Measurements from ENCODE around the gene PIK3C2A. TPM values are rescaled to one million over a fixed set of nuclear protein-coding genes. Genes with fewer than 3 reads are reported as not detected.
"Not testable (repeated sequence)": the region's sequence is repeated elsewhere in the genome, so short reads cannot be mapped to it uniquely, and the experiment has no call there.

The PIK3C2A gene
- total RNA-seq, 4 donors from 2014 or later = 31.0 to 63.4 (median 43.2) TPM

DNA sequence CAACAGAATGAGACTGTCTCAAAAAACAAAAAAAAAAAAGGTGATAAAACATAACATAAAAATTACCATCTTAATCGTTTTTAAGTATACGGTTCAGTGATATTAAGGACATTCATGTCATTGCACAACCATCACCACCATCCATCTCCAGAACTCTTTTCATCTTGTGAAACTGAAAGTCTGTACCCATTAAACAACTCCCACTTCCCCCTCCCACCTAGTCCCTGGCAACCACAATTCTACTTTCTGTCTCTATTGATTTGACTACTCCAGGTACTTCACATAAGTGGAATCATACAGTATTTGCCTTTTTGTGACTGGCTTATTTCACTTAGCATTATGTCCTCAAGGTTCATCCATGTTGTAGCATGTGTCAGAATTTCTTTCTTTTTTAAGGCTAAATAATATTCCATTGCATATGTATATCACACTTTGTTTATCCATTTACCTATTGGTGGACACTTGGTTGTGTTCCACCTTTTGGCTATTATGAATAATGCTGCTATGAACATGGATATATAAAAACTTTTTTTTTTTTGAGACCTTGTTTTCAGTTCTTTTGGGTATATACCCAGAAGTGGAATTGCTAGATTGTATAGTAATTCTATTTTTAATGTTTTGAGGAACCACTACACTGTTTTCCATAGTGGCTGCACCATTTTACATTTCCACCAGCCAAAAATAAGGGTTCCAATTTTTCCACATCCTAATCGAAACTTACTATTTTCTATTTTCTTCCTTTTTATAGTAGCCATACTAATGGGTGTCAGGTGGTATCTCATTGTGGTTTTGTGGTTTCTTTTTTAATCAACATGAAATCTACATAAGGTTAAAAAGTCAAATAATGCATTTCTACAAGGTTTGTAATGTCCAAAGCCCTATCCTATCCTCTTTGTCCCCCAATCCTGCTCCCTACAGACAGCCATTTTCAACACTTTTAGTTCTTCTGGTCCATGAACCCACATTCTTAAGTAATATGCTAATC lies 23.4 kb upstream of the PIK3C2A start:
- TF ChIP-seq, protein P1, sequence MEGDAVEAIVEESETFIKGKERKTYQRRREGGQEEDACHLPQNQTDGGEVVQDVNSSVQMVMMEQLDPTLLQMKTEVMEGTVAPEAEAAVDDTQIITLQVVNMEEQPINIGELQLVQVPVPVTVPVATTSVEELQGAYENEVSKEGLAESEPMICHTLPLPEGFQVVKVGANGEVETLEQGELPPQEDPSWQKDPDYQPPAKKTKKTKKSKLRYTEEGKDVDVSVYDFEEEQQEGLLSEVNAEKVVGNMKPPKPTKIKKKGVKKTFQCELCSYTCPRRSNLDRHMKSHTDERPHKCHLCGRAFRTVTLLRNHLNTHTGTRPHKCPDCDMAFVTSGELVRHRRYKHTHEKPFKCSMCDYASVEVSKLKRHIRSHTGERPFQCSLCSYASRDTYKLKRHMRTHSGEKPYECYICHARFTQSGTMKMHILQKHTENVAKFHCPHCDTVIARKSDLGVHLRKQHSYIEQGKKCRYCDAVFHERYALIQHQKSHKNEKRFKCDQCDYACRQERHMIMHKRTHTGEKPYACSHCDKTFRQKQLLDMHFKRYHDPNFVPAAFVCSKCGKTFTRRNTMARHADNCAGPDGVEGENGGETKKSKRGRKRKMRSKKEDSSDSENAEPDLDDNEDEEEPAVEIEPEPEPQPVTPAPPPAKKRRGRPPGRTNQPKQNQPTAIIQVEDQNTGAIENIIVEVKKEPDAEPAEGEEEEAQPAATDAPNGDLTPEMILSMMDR (IDR thresholded peaks at IDR 0.05) = no peak
- no peak for TF ChIP-seq EP300 (IDR thresholded peaks at IDR 0.05)
- 85% methylated on average over 3 of the region's 3 CpGs for WGBS
- Histone ChIP-seq H3K36me3 (no peaks in the 10 kb centered on the region), H3K27me3 (no peaks in the 10 kb centered on the region), H3K4me1 (no peaks in the 10 kb centered on the region), H3K4me3 (no peak overlapping the region), H3K27ac (no peak overlapping the region), H3K9me3 (no peaks in the 10 kb centered on the region)
- no peak for DNase-seq (ENCODE audit: low spot score in 2 of 2)

DNA sequence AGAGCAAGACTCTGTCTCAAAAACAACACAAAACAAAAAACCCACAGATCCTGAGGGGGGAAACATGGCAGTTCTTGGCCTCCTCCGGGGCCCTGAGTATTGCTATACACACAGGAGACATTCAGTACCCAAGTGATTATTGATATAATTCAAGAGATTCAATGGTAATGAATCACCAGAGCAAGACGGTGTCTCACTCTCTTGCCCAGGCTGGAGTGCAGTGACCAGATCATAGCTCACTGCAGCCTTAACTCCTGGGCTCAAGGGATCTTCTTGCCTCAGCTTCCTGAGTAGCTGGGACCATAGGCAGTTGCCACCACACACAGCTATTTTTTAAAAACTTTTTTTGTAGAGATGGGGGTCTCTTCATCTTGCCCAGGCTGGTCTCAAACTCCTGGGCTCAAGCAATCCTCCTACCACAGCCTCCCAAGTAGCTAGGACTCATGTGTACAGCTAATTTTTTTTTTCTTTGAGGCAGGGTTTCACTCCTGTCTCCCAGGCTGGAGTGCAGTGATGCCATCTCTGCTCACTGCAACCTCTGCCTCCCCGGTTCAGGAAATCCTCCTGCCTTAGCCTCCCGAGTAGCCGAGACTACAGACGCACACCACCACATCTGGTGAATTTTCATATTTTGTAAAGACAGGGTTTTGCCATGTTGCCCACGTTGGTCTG lies 21.8 kb upstream of the PIK3C2A start:
- TF ChIP-seq POLR2A (IDR thresholded peaks at IDR 0.05) (no peak), EP300 (IDR thresholded peaks at IDR 0.05) (no peak), POLR2AphosphoS5 (IDR thresholded peaks at IDR 0.05) (no peak)
- TF ChIP-seq, protein P1 (IDR thresholded peaks at IDR 0.05) = no peak
- H3K9me3 ChIP-seq = no peaks in the 10 kb centered on the region
- H3K27me3 ChIP-seq = no peaks in the 10 kb centered on the region
- no peak overlapping the region for H3K4me3 ChIP-seq
- no peaks in the 10 kb centered on the region for H3K4me1 ChIP-seq
- no peak overlapping the region for H3K27ac ChIP-seq
- 79% methylated on average over 7 of the region's 7 CpGs for WGBS
- DNase-seq (ENCODE audit: low spot score in 2 of 2) = no peak
- H3K36me3 ChIP-seq = no peaks in the 10 kb centered on the region

DNA sequence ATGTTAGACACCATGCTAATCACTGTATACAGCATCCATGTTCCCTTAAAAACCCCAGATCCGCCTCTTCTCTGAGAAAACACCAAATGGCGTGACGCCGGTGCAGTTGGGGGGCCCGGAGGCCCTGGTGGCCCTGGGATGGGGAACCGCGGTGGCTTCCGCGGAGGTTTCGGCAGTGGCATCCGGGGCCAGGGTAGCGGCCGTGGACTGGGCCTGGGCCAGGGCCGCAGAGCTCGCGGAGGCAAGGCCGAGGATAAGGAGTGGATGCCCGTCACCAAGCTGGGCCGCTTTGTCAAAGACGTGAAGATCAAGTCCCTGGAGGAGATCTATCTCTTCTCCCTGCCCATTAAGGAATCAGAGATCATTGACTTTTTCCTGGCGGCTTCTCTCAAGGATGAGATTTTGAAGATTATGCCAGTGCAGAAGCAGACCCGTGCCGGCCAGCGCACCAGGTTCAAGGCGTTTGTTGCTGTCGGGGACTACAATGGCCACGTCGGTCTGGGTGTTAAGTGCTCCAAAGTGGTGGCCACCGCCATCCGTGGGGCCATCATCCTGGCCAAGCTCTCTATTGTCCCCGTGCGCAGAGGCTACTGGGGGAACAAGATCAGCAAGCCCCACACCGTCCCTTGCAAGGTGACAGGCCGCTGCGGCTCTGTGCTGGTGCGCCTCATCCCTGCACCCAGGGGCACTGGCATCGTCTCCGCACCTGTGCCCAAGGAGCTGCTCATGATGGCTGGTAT lies 20.6 kb upstream of the PIK3C2A start:
- not testable (repeated sequence) for H3K27me3 ChIP-seq; H3K9me3 ChIP-seq; H3K4me3 ChIP-seq; DNase-seq (ENCODE audit: low spot score in 2 of 2); H3K27ac ChIP-seq; H3K4me1 ChIP-seq; H3K36me3 ChIP-seq
- WGBS = 92% methylated on average over 32 of the region's 38 CpGs

DNA sequence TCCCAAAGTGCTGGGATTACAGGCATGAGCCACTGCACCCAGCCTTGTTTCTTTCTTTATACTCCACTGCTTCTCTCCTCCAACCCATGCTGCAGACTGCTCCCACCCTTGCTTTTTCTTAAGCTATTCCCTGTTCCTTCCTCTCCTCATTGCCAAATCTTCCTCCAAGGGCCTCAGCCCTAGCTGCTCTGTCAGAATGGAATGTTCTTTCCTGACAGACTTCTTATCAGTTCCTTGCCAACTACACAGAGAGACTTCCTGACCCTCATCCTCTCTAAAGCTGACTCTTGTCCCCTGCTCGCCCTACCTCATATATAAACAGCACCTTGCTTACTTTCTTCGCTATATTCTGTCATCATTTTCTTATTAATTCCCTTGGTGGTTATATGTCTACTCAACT lies 16.9 kb upstream of the PIK3C2A start:
- H3K27ac ChIP-seq = no peak overlapping the region

DNA sequence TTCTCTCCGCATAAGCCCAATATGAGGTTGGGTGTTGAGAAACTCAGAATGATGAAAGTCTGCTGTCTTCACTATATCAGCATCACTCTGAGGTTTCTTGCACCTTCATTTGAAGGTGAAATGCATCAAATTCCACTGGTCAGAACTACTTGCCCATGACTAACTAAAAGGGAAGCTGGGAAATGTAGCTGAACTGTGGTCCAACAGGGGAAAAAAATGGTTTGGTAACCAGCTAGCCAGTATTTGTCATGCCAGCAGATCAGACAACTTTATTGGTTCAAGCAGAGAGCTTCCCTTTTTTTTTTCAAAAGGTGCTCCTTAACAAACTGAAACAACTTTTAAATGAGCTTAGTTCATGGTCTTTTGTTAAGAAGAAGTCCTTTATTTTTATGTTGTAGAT lies 14.2 kb upstream of the PIK3C2A start:
- no peak for DNase-seq (ENCODE audit: low spot score in 2 of 2)
- Histone ChIP-seq H3K27me3 (no peaks in the 10 kb centered on the region), H3K36me3 (no peaks in the 10 kb centered on the region), H3K4me3 (no peak overlapping the region), H3K4me1 (no peaks in the 10 kb centered on the region), H3K27ac (no peak overlapping the region), H3K9me3 (no peaks in the 10 kb centered on the region)
- 100% methylated on average over 1 of the region's 1 CpG for WGBS
- TF ChIP-seq, protein P1 (IDR thresholded peaks at IDR 0.05) = no peak
- TF ChIP-seq POLR2AphosphoS5 (IDR thresholded peaks at IDR 0.05) (no peak), EP300 (IDR thresholded peaks at IDR 0.05) (no peak), POLR2A (IDR thresholded peaks at IDR 0.05) (no peak)

More for the DNA sequence above, 16.9 kb upstream of the PIK3C2A start:
- no peak overlapping the region for H3K4me3 ChIP-seq
- H3K4me1 ChIP-seq = no peaks in the 10 kb centered on the region
- no peak for TF ChIP-seq POLR2A (IDR thresholded peaks at IDR 0.05)
- no peak for TF ChIP-seq POLR2AphosphoS5 (IDR thresholded peaks at IDR 0.05)
- TF ChIP-seq, protein P1 (IDR thresholded peaks at IDR 0.05) = no peak
- TF ChIP-seq EP300 (IDR thresholded peaks at IDR 0.05) = no peak
- no peaks in the 10 kb centered on the region for H3K27me3 ChIP-seq
- no peak for DNase-seq (ENCODE audit: low spot score in 2 of 2)
- 90% methylated on average over 2 of the region's 2 CpGs for WGBS
- no peaks in the 10 kb centered on the region for H3K36me3 ChIP-seq
- H3K9me3 ChIP-seq = no peaks in the 10 kb centered on the region

Data from suprapubic skin (tissue), 4 donors.